ENCODE data around the gene TTC28.

GRCh38 chr22:28711341-28711740 is 31.7 kb upstream of the TTC28 start:
- TF ChIP-seq CTCF (IDR thresholded peaks at IDR 0.05; ENCODE audit: insufficient read depth, low read depth, low read length): no peak
- no peak for TF ChIP-seq EZH2 (IDR thresholded peaks at IDR 0.05; ENCODE audit: insufficient read depth, low read length)
